ENCODE results near the gene PRIM2. TPM values are rescaled to one million over a fixed set of nuclear protein-coding genes. Genes with fewer than 3 reads are reported as not detected.

Gene PRIM2
- total and polyA plus RNA-seq, 2 of the 4 experiments (the other 2 are of a cell fraction) = 11.8 to 37.5 TPM

GRCh38 chr6:57305107-57305506, 12.3 kb upstream of the PRIM2 start:
- H2AFZ ChIP-seq (replicated peaks; ENCODE audit: low read length, poor library complexity) = no peak overlapping the region
- peak overlapping the region; percentile 84; the same call in 1 of the 2 replicates for H4K5ac ChIP-seq (ENCODE audit: low read depth, low read length)
- ATAC-seq (ENCODE audit: low read depth) (no peak), DNase-seq (no peak)
- H2AK9ac ChIP-seq (replicated peaks; ENCODE audit: low read depth, low read length, poor library complexity) = no peak overlapping the region
- H3K36me3 ChIP-seq (ENCODE audit: control insufficient read depth, insufficient read depth, low read length) = no peaks in the 10 kb centered on the region
- H3K56ac ChIP-seq (ENCODE audit: extremely low read depth, insufficient read depth, low read length) = no peak overlapping the region
- 72% methylated on average over 2 of the region's 3 CpGs; no CpG with 5 or more reads in 1 of the 2 experiments for WGBS, 2 experiments (ENCODE audit: extremely low coverage in 2 of 2, insufficient read length in 1 of 2)
- no peak overlapping the region for H3K4me2 ChIP-seq (ENCODE audit: low read depth, low read length)
- in situ Hi-C loops (cut with MboI; ENCODE audit: low sequenced_read_pairs) (loop anchor here (25.0 kb wide), 2 partner anchors 668 to 968 kb away; partner anchors contain the start of gene DST), intact Hi-C loops (cut with micrococcal nuclease) (no loop called here), dilution Hi-C loops (cut with HindIII; ENCODE audit: low sequenced_read_pairs, unreplicated experiment) (no loop called here)
- H3K27ac ChIP-seq (ENCODE audit: insufficient read depth, low read length) = no peak overlapping the region; the same call in 1 of the 2 replicates
- BruUV-seq (replicated peaks) = no TSS peak
- peak overlapping the region; percentile 67 for H2BK20ac ChIP-seq (ENCODE audit: low read depth, low read length)
- no peak overlapping the region for H2BK5ac ChIP-seq (ENCODE audit: low read depth, low read length, poor library complexity, severe bottlenecking)
- H3K9me3 ChIP-seq (ENCODE audit: control insufficient read depth, insufficient read depth, low read length) = no peaks in the 10 kb centered on the region
- peak overlapping the region; percentile 98 for H3K18ac ChIP-seq (ENCODE audit: low read depth, low read length)
- H2BK120ac ChIP-seq (ENCODE audit: low read depth, low read length) = peak overlapping the region; percentile 86
- H3K9ac ChIP-seq (ENCODE audit: low read depth, low read length) = no peak overlapping the region
- no peaks in the 10 kb centered on the region for H3K27me3 ChIP-seq (ENCODE audit: control insufficient read depth, insufficient read depth, low read length)
- H3K4me1 ChIP-seq (ENCODE audit: control insufficient read depth, insufficient read depth, low read length) = peaks cover 19% of the 10 kb centered on the region
- H2BK15ac ChIP-seq (ENCODE audit: low read depth, low read length) = peak overlapping the region; percentile 80
- H3K79me1 ChIP-seq (ENCODE audit: low read depth in 1 of 2, low read length in 2 of 2) = no peaks in the 10 kb centered on the region
- H3K4me3 ChIP-seq (ENCODE audit: insufficient read depth, low read depth, low read length) = no peak overlapping the region
- no peak for TF ChIP-seq FOS (IDR thresholded peaks at IDR 0.05; ENCODE audit: low read depth, low read length)
- no peak for TF ChIP-seq RCOR1 (IDR thresholded peaks at IDR 0.05; ENCODE audit: insufficient replicate concordance, low read length)
- TF ChIP-seq CEBPB (IDR thresholded peaks at IDR 0.05; ENCODE audit: low read depth, low read length) = no peak
- no peak for TF ChIP-seq POLR2A (IDR thresholded peaks at IDR 0.05; ENCODE audit: low read depth, low read length)
- TF ChIP-seq SMC3 (IDR thresholded peaks at IDR 0.05; ENCODE audit: low read depth, low read length) = no peak
- TF ChIP-seq, protein P1, sequence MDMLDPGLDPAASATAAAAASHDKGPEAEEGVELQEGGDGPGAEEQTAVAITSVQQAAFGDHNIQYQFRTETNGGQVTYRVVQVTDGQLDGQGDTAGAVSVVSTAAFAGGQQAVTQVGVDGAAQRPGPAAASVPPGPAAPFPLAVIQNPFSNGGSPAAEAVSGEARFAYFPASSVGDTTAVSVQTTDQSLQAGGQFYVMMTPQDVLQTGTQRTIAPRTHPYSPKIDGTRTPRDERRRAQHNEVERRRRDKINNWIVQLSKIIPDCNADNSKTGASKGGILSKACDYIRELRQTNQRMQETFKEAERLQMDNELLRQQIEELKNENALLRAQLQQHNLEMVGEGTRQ (IDR thresholded peaks at IDR 0.05; ENCODE audit: low read depth, low read length) = no peak
- no peak for TF ChIP-seq RAD21 (IDR thresholded peaks at IDR 0.05; ENCODE audit: low read length)
- no peak for TF ChIP-seq MAZ (IDR thresholded peaks at IDR 0.05; ENCODE audit: borderline replicate concordance, low read depth, low read length)
- TF ChIP-seq MAFK (IDR thresholded peaks at IDR 0.05; ENCODE audit: low read depth, low read length) = no peak
- no peak for TF ChIP-seq RFX5 (IDR thresholded peaks at IDR 0.05; ENCODE audit: low read depth, low read length)
- peak overlapping the region; percentile 63; the same call in 1 of the 2 replicates for H2AK5ac ChIP-seq (ENCODE audit: low read depth, low read length)
- ChIA-PET POLR2A (ENCODE audit: unreplicated experiment) (no interaction called here), CTCF (interaction anchor here (1.1 to 1.8 kb wide), 2 partner anchors 12 to 115 kb away, joined by 3 to 5 read pairs; partner anchors contain the start of gene PRIM2)
- H4K91ac ChIP-seq (ENCODE audit: insufficient read depth, low read depth, low read length) = peak overlapping the region; percentile 72; the same call in 1 of the 2 replicates
- peak overlapping the region; percentile 82 for H3K23ac ChIP-seq (ENCODE audit: low read depth, low read length)
- H3K9me1 ChIP-seq (ENCODE audit: insufficient read depth, low read length) = peaks cover 9% of the 10 kb centered on the region
- peak overlapping the region; percentile 43 to 67; a peak in 2 of 4 replicates for H4K8ac ChIP-seq (ENCODE audit: low read depth in 2 of 2, low read length in 2 of 2)
- H3K4ac ChIP-seq (ENCODE audit: low read depth, low read length) = peak overlapping the region; percentile 74
- no peaks in the 10 kb centered on the region for H4K20me1 ChIP-seq (ENCODE audit: insufficient read depth, low read length)
- H3K14ac ChIP-seq (replicated peaks; ENCODE audit: low read depth, low read length) = peak overlapping the region; percentile 80; the same call in 1 of the 2 replicates

All from IMR-90 (cell line).